ENCODE results near the gene GTF3C5. TPM values are rescaled to one million over a fixed set of nuclear protein-coding genes. Genes with fewer than 3 reads are reported as not detected.

The GTF3C5 gene
- total and polyA plus RNA-seq, 8 donors: 25.7 to 85.2 (median 45.4) TPM

- TF ChIP-seq CTCF (IDR thresholded peaks at IDR 0.05) (no peak), POLR2A (IDR thresholded peaks at IDR 0.05) (no peak), EP300 (IDR thresholded peaks at IDR 0.05) (no peak), POLR2AphosphoS5 (IDR thresholded peaks at IDR 0.05) (no peak)
Observed at GRCh38 chr9:133063159-133063499, 32.3 kb downstream of the GTF3C5 start.

DNA sequence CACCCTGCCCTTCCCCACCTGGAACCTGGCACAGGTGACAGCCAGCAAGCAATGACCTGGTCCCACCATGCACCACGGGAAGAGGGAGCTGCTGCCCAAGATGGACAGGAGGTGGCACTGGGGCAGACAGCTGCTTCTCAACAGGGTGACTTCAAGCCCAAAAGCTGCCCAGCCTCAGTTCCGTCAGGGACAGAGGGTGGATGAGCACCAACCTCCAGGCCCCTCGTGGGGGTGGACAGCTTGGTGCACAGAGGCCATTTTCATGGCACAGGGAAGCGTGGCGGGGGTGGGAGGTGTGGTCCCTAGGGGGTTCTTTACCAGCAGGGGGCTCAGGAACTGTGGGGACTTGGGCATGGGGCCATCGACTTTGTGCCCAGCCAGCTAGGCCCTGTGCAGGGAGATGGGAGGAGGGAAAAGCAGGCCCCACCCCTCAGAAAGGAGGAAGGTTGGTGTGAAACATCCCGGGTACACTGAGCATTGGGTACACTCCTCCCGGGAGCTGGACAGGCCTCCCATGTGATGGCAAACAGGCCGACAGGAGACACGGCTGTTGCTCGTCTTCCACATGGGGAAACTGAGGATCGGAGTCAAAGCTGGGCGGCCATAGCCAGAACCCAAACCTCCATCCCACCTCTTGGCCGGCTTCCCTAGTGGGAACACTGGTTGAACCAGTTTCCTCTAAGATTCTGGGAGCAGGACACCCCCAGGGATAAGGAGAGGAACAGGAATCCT is 32.9 kb downstream of the GTF3C5 start:
- DNase-seq: no peak
- Histone ChIP-seq H3K27ac (no peak overlapping the region), H3K36me3 (peaks cover 0 to 32% (median 12%) of the 10 kb centered on the region in 4 donors)

More at GRCh38 chr9:133063159-133063499, 32.3 kb downstream of the GTF3C5 start:
- Histone ChIP-seq H3K27me3 (no peaks in the 10 kb centered on the region), H3K4me1 (peaks cover 0 to 5% (median 0%) of the 10 kb centered on the region in 4 donors), H3K9me3 (no peaks in the 10 kb centered on the region), H3K36me3 (peaks cover 0 to 37% (median 17%) of the 10 kb centered on the region in 4 donors), H3K27ac (no peak overlapping the region), H3K4me3 (no peak overlapping the region)
- intact Hi-C loops (cut with DNase I; ENCODE audit: low total_unique reads): no loop called here
- DNase-seq: no peak
- WGBS, 5 donors: 65 to 94% (median 85%) methylated on average over 4 to 8 of the region's 8 CpGs

DNA sequence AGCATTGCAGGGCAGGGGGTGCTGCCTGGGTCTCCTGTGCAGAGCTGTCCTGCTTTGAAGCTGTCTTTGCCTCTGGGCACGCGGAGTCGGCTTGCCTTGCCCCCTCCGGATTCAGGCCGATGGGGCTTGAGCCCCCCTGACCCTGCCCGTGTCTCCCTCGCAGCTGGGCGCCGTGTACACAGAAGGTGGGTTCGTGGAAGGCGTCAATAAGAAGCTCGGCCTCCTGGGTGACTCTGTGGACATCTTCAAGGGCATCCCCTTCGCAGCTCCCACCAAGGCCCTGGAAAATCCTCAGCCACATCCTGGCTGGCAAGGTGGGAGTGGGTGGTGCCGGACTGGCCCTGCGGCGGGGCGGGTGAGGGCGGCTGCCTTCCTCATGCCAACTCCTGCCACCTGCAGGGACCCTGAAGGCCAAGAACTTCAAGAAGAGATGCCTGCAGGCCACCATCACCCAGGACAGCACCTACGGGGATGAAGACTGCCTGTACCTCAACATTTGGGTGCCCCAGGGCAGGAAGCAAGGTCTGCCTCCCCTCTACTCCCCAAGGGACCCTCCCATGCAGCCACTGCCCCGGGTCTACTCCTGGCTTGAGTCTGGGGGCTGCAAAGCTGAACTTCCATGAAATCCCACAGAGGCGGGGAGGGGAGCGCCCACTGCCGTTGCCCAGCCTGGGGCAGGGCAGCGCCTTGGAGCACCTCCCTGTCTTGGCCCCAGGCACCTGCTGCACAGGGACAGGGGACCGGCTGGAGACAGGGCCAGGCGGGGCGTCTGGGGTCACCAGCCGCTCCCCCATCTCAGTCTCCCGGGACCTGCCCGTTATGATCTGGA is 33.7 kb downstream of the GTF3C5 start:
- Histone ChIP-seq H3K4me1 (peaks cover 0 to 5% (median 0%) of the 10 kb centered on the region in 4 donors), H3K27me3 (no peaks in the 10 kb centered on the region), H3K27ac (no peak overlapping the region), H3K9me3 (no peaks in the 10 kb centered on the region), H3K4me3 (no peak overlapping the region), H3K36me3 (peaks cover 0 to 30% (median 11%) of the 10 kb centered on the region in 4 donors)
- no peak for TF ChIP-seq POLR2AphosphoS5 (IDR thresholded peaks at IDR 0.05)
- no peak for TF ChIP-seq EP300 (IDR thresholded peaks at IDR 0.05)
- no peak for TF ChIP-seq CTCF (IDR thresholded peaks at IDR 0.05)
- TF ChIP-seq POLR2A (IDR thresholded peaks at IDR 0.05): no peak
- no peak for DNase-seq
- intact Hi-C loops (cut with DNase I; ENCODE audit: low total_unique reads): no loop called here
- 89 to 96% (median 93%) methylated on average over 8 to 30 of the region's 30 CpGs for WGBS, 5 donors

More for the DNA sequence above, 32.9 kb downstream of the GTF3C5 start:
- H3K9me3 ChIP-seq: no peaks in the 10 kb centered on the region
- no peaks in the 10 kb centered on the region for H3K27me3 ChIP-seq
- H3K4me1 ChIP-seq: peaks cover 0 to 5% (median 0%) of the 10 kb centered on the region in 4 donors
- WGBS, 5 donors: 77 to 83% (median 82%) methylated on average over 11 to 14 of the region's 14 CpGs
- TF ChIP-seq POLR2A (IDR thresholded peaks at IDR 0.05) (no peak), POLR2AphosphoS5 (IDR thresholded peaks at IDR 0.05) (no peak), CTCF (IDR thresholded peaks at IDR 0.05) (no peak), EP300 (IDR thresholded peaks at IDR 0.05) (no peak)
- intact Hi-C loops (cut with DNase I; ENCODE audit: low total_unique reads): no loop called here
- H3K4me3 ChIP-seq: no peak overlapping the region

GRCh38 chr9:133065070-133065388 is 34.2 kb downstream of the GTF3C5 start:
- H3K9me3 ChIP-seq: no peaks in the 10 kb centered on the region
- H3K36me3 ChIP-seq: peaks cover 0 to 30% (median 11%) of the 10 kb centered on the region in 4 donors
- intact Hi-C loops (cut with DNase I; ENCODE audit: low total_unique reads): no loop called here
- peaks cover 0 to 5% (median 0%) of the 10 kb centered on the region in 4 donors for H3K4me1 ChIP-seq
- DNase-seq: no peak
- no peaks in the 10 kb centered on the region for H3K27me3 ChIP-seq
- whole genome bisulfite sequencing, 5 donors: 89 to 97% (median 94%) methylated on average over 17 of the region's 17 CpGs
- H3K4me3 ChIP-seq: no peak overlapping the region
- TF ChIP-seq EP300 (IDR thresholded peaks at IDR 0.05) (no peak), POLR2A (IDR thresholded peaks at IDR 0.05) (no peak), POLR2AphosphoS5 (IDR thresholded peaks at IDR 0.05) (no peak), CTCF (IDR thresholded peaks at IDR 0.05) (no peak)
- H3K27ac ChIP-seq: no peak overlapping the region

Measured in stomach (tissue), 9 donors.